Right lung (tissue), 5 donors: ENCODE data around the gene DYDC1. TPM values are rescaled to one million over a fixed set of nuclear protein-coding genes. Genes with fewer than 3 reads are reported as not detected.
"Not testable (repeated sequence)": the region's sequence is repeated elsewhere in the genome, so short reads cannot be mapped to it uniquely, and the experiment has no call there.

Experiments
- DNase-seq, 2 donors: peaks; one replicate each; pipeline ENCODE4 v3.0.0-alpha.2; 2013
- polyA plus RNA-seq, 5 donors: library from polyadenylated mRNA; unstranded; fragments of 120-200 nt; gene quantifications; one replicate each; pipeline versions ENCODE4 v1.2.1 to v1.2.3, GENCODE V29; 2013; ENCODE audit warnings: inconsistent platforms in 1 of 5, low replicate concordance in 1 of 5; ENCODE audit not compliant: insufficient read length in 5 of 5, insufficient read depth in 1 of 5

DYDC1 gene
- polyA plus RNA-seq, 5 donors, result 0.50 to 1.1 (median 0.58) TPM

DNA sequence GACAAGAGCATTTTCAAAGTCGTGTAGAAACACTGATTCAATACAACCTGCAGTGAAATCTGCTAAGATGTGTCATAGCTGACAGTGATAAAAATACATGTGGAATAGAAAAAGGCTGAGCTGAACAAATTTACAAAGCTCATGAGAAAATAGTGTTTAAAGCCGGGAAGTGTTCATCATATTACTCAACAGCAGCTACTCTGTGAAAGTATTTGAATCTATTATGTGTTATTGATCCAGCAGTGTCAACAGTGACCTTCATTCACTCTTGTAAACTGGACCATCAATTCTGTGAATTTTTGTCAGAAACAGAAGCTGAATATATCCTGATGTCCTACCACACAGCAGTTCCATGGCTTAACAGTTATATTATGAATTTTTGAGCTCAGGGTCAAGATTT lies 11.6 kb downstream of the DYDC1 start:
- no peak for DNase-seq

DNA sequence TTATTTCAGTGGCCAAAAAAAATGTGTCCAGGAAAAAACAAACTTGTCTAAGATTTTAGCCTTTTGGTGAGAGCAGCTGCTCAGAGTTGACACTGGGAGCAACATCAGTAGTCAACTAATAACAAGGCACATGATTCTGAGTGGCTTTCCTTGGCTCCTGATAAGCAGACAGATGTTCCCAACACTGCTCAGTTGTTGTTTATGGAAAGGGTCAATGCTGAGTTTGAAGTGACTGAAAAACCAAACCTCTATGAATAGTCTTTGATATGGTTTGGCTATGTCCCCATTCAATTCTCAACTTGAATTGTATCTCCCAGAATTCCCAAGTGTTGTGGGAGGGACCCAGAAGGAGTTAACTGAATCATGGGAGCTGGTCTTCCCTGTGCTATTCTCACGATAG lies 12.3 kb downstream of the DYDC1 start:
- DNase-seq, result no peak

DNA sequence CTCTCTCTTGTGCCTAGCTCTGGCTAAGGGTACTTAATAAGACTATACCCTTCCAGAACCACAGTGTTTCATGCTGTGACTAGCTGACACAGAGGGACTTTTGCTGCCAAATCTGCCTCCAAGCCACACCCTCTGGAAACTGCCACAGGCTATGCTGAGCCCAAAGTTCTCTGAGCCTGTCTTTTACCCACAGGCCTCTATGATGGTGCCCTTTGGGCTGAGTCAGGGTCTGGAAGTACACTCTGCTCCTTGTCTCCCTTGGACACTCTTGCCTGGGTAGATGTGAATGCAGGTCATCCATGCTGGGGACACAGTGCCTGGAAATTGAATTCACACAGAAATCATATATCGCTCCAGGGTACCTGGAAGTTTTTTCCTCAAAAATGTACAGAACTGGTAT lies 22.6 kb downstream of the DYDC1 start:
- no peak for DNase-seq

DNA sequence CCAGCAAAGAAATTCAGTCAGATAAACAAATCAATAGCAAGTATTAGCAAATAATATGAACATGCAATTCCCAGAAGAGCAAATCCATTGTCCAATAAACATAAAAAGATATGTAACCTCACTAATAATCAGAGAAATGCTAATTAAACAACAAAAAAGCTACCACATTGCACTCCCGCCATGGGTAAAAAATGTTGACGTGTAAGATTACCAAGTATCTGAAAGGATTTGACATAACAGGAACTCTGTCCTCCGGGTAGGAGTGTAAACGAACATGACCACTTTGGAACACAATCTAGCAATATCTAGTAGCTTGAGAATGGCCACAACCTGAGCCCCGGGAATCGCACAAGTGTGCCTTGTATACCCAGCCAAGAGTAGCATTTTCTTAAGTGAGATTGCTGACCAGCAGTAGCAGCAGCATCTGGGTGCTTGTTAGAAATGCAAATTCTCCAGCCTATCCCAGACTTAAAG lies 31.6 kb downstream of the DYDC1 start:
- no peak for DNase-seq

DNA sequence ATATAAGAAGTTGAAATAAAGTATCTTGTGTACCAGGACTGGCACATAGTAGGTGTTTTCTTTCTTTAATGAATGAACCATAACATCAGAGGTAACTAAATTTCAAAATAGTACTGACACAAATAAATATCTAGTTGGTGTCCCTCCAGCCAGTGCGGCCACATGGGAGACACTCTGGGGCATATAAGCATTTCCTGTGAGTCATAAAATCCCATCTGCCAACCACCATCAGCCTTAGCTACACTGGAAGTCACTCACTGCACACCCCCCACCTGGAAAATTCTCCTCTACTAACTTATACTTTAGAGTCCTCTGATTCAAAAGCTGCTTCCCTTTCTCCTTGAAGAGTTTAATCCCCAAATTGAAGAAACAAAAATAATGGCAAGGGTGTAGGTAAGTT lies 32.5 kb downstream of the DYDC1 start:
- DNase-seq, result no peak

DNA sequence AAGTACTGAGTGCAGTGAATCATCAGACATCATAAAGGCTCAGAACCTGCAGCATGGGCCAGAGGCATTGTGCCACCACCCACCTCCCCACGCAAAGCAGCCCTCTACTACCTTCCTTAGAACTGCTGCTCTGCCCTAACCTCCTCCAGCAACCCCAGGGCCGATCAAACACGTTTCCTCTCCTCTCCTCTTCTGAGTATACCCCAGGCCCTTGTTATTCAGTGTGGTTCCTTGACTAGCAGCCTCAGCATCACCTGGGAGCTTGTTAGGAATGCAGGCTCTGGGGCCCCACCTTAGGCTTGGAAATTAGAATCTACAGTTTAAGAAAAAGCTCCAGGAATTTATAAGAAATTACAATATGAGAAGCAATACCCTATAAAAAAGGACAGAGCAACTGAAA lies 33.2 kb downstream of the DYDC1 start:
- DNase-seq, result no peak

DNA sequence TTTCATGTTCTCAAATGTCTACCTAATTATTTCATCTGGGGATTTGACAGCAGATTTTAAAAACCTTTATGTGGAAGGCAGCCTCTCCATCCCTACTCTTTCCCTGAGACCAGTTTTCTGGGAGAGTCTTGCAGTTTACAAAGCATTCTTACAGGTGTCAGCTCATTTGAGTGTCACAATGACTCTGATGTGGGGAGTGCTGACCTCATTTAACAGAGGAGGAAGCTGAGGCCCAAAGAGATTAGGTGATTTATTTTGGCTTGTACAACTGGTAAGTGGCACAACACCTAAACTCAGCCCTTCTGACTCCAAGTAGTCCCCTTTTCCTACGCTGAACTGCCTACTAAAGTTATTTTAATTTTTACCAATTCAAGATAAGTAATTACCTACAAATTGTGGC lies 33.8 kb downstream of the DYDC1 start:
- DNase-seq, result no peak

DNA sequence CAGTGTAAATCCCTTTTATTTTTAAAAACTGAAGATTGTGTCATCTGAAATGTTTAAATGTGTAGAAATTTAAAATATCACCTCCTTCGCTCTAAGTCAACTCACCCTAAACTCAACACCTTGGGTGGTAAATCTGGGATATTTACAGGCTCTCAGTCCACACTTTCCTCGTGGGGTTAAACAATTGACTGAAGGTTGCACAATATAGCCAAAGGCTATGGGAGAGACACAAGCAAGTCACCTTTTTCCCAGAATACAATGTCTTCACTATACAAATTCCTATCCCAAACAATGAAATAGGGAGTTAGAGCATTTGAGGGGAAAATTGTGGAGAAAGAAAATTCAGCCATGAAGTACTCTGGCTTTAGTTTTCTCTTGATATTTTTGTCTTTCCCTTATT lies 34.4 kb downstream of the DYDC1 start:
- no peak for DNase-seq

DNA sequence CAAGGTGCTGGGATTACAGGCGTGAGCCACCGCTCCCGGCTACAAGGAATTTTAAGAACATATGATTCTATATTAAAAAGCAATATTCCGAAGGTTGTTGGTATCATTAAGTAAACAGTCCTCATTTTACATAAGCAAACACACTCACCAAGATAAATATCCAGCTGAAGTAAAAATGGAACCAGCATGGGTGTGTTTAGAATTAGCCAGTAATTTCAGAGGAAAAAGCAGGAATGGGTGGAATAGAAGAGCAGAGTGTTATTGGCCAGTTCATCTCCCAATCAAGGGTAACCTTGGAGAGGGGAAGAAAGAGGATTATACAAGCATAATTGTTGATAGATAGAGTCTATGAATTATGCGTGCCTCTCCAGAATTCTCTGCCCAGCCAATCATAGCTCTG lies 35.4 kb downstream of the DYDC1 start:
- DNase-seq, result no peak

DNA sequence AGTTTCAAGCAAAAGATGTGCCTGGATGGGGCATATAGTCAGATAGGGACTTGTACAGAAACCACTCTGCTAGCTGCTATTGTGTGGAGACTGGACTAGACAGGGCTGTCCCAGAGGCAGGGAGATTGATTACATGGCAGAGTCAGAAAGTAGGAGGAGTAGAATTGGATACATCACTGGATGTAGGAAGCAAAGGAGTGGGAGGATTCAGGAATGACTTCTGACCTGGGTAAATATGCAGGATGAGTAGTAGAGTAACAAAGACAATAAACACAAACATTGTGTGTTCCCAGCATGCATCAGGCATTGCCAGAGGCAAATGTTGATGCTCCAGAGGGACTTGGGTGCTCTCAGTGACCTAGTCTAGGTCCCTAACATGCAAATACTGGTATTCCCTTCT lies 36.2 kb downstream of the DYDC1 start:
- no peak for DNase-seq

DNA sequence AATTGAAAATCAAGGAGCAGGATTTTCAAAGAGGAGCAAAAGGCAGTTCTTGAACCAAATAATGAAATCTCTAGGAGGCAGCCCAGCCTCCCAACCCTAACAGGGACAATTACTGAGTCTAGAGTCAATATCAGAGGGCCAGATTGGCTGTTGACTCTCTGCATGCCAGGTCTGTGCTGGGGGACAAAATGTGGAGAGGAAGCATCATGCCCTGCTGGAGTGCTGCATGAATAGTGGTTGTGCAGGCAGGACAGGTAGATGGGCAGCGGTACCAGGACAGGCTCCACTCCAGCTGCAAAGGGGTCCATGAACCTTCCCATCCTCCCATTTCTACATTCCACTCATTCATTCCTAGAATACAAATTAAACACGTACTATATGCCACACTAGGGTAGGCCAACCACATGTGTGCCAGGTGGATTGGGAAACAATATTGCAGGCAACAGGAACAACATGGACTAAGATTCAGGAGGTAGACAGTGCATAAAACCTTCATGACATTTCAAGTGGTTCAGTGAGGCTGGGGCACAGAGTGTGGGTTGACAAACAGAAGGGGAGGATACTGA lies 36.7 kb downstream of the DYDC1 start:
- no peak for DNase-seq

DNA sequence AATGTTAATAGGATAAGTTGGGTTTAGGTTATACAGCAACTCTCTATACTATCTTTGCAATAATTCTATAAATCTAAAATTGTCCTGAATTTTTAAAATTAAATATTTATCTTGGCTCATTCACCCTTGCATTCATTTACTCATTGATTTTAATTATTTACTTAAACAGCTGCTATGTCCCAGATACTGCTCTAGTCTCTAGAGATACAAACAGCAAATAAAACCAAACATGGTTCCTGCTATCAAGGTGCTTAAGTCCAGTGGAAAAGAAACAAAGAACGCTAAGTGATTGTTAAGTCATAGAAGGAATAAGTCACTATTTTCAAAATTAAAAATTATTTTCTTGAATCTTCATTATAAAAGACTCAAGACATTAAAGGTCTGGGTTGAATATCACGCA lies 37.2 kb downstream of the DYDC1 start:
- no peak for DNase-seq

DNA sequence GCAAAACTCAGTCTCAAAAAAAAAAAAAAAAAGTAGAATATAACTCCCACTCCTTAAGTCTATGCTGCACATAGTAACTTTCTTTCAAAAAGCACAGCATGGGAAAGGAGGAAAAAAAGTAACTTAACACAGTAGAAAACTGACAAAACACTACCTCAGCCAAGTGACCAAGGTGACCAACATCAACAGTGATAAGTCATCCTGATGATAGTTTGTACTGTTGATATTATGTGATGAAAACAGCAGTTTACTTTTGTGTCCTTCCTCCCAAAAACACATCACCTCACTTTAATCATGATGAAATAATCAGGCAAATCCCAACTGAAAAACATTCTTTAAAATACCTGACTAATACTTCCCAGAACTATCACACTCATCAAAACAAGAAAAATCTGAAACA lies 37.8 kb downstream of the DYDC1 start:
- no peak for DNase-seq

DNA sequence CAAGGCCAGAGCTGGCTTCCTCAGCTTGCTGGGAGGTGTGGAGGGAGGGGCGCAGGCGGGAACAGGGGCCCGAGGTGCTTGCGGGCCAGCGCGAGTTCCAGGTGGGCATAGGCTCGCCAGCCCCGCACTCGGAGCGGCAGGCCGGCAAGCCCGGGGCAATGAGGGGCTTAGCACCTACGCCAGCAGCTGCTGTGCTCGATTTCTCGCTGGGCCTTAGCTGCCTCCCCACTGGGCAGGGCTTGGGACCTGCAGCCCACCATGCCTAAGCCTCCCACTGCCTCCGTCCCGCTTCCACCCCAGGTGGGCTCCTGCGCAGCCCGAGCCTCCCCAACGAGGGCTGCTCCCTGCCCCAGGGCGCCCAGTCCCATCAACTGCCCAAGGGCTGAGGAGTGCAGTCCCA lies 41.2 kb downstream of the DYDC1 start:
- no peak for DNase-seq

DNA sequence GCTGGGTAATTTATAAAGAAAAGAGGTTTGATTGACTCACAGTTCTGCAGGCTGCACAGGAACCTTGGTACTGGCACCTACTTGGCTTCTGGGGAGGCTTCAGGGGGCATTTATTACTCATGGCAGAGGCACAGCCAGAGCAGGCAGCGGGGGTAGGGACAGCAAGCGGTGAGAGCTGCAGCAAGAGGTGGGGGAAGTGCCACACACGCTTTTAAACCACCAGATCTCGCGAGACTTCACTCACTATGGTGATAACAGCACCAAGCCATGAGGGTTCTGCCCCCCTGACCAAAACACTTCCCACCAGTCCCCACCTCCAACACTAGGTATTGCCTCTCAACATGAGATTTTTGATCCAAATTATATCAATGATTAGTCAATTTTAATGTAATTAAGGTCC lies 43.0 kb downstream of the DYDC1 start:
- no peak for DNase-seq

DNA sequence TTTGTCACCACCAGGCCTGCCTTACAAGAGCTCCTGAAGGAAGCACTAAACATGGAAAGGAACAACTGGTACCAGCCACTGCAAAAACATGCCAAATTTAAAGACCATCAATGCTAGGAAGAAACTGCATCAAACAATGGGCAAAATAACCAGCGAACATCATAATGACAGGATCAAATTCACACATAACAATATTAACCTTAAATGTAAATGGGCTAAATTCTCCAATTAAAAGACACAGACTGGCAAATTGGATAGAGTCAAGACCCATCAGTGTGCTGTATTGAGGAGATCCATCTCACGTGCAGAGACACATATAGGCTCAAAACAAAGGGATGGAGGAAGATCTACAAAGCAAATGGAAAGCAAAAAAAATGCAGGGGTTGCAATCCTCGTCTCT lies 50.6 kb downstream of the DYDC1 start:
- DNase-seq, result not testable (repeated sequence)

DNA sequence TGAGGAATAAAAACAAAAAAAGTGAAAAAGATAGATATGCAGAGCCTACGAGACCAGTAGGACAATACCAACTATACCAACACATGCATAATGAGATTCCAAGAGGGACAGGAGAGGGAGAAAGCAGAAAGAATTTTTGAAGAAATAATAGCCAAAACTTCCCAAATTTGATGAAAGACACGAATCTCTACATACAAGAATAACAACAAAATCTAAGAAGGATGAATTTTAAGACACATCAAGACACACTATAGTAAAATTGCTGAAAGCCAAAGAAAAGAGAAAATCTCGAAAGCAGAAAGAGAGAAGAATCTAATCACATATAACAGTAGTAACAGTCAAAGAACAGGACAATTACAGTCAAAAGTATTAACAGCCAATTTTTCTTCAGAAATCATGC lies 59.6 kb downstream of the DYDC1 start:
- no peak for DNase-seq

DNA sequence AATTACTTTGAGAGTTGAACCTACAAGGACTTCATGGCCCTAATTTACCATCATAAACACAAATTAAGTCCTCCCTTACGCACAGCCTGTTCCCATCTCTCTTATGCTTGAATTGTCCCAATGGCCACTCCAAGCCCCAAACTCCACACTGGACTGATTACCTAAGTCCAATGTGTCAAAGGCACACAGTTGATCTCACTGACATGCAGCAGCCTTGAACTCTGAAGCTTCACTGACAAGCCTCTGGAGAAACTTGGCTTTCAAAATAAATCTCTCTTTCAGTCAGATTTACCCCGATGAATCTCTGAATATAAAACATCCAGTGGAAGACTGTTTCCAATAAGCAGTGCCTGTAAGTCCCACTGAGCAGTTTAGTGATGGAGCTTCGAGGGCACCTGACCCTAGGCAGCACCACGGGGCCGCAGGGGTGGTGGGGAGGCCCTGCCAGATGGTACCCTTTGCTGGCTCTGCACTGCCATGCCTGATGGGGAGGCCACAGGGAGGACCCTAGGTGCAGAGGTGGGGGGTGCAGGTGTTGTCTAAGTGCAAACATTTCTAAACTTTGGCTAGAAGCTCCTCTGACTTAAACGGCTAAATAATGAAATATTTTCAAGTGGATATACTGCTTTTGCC lies 63.8 kb downstream of the DYDC1 start:
- DNase-seq, result no peak

DNA sequence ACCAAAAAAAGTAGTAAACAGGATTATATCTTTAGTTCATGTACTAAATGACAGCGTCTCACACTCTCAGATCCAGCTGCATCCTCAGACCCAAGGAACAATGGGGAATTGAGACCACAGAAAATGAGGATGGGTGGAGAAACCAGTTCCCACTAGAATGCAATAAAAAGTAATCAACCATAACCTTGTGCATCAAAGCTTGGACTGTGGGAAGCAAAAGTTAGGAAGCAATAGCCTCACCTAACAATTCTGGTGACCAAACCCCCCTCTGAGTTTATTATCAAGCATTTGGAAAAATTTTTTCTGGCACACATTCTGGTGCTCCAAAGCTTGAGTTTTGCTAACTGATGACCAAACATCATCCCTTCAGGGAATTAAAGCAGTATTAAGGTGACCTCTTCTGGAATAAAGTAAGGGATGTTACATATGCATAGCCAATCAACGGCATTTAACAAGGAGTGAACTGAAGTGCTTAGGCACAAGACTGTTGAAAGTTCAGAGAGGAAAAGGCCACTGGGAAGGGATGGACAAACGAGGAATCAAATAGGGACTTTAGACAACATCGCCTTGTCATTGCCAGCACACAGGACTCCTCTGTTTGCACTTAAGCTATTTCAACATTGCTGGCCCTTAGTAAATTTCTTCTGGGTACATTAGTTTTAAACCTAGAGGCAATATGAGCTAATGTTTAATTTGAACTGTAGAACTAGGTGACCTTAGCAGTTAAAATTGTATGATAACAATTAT lies 65.9 kb downstream of the DYDC1 start:
- no peak for DNase-seq

DNA sequence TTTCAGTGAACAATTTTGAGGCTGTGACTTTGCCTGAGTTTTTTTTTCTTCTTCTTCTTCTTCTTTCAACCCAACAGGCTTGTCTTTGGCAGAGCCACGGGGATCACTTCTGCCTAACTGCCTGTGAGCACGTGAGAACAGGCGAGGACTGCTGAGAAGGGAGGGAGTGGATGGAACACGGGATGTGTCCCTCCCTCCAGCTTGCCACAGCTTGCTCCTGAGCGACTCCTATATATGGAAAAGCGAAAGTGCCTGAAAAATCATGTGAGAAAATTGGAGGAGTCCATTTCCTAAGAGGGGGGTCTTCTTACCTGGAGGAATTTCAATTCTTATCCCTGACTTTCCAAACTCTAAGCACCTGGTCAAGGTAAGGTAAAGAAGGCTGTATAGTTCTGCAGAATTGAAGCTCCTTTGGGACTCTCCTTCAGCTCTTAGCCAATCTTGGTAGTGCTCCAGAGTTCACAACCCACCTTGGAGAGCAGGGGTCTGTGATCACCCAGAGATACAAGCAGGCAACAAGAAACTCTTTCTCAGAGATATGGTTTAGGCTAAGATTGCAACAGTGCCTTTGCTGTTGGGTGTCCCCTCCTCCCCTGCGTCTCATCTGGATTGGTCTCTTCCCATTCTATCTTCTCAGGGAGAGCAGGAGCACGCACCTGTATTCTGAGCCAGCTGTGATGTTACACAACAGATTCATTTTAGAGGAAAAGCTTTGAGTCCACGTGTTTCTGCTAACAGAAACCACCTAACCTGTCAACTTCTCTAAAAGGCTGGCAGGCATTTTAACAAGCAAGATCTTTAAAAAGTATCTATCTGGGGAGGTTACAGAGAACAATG lies 66.9 kb downstream of the DYDC1 start, which contains the start of gene MAT1A:
TSS of gene MAT1A (minus strand) at position 208 of the 837 bp plus-strand sequence. CDS start 235 bp downstream, outside the sequence.
- DNase-seq, result peak in 1 of 2 donors; percentile 2

DNA sequence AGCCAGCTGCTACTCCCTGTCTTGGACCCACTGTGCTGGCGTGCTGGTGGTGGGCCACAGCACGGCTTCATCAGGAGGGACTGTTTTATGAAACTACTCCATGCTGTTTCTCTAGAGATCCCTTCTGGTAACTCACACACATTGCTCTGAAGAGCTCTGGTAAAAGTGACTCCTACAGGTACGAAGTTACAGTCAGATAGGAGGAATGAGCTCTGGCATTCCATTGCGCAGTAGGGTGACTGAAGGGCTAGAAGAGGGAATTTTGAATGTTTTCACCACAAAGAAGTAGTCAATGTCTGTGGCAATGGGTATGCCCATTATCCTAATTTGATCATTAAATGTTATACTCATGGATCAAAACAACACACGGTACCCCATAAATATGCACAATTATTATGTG lies 67.7 kb downstream of the DYDC1 start:
- no peak for DNase-seq
